HG03575 (cell line): Measurements from ENCODE around the gene ZNF148.

Experiments
- ATAC-seq: cut with Tn5 transposase; IDR thresholded peaks from one replicate; pipeline ENCODE4 v1.9.1; 2021; ENCODE audit not compliant: unreplicated experiment, insufficient number of reproducible peaks, low FRiP score; ENCODE audit errors: extremely low read depth

Gene ZNF148

DNA sequence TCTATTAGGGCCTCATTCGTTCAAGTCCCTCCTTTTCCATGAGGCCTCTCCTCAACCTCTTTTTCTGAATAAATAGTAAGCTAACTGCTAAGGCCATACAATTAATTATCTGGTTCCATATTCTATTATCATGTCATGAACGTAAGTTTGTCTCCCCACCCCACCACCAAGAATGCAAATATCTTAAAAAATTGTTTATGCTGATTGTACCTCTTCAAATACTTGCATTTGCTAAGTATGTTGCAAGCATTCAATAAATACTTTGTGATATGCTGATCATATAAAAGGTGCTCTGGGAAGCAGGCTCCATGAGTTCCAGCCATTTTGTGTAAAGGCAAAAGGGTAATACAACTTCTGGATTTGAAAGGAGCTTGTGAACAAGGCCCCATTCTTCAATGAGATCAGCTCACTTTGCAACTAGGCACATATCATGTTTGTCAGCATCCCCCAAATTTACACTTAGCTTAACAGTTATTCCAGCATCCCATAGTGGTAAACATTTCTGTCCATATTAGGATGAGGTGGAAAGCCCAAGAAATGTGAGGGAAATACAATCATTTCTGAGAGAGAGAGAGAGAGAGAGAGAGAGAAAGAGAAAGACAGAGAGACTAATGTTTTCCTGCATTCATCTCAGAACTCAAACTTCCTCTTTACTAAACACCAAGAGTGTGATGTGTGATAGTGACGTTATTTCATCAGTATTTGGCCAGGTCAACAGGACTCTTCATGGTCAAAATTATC is 195.8 kb downstream of the ZNF148 start:
- ATAC-seq = no peak

DNA sequence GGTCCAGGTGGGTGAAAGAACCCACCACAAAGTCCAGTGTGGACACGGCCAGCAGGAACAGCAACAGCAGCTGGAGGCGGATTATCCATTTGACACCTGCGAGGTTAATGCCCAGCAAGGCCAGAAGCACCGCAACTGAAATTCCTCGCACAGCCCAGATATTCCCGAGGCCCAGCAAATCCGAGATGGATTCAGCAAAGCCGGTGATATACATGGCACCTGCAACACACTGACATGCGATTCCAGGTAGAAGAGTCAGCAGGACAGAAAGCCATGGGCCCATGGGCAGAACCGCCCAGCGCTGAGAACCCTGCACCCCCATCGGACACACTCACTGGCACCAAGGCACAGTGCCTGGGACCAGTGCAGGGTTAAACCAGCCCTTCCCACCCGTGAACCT is 197.4 kb downstream of the ZNF148 start:
- ATAC-seq = no peak
